GM23248 (cell line): ENCODE results near the gene IFT43. TPM values are rescaled to one million over a fixed set of nuclear protein-coding genes. Genes with fewer than 3 reads are reported as not detected.

Source experiments
- DNase-seq: peaks from one replicate; pipeline ENCODE4 v3.0.0-alpha.2; 2015
- H2AFZ ChIP-seq: fragments of 200-600 bp; sonication (generic); 2 replicates; pipeline ENCODE4 v1.6.1; 2016; ENCODE audit warnings: antibody characterized with exemption
- H3F3A ChIP-seq: fragments of 200-600 bp; sonication (generic); 2 replicates; pipeline ENCODE4 v1.6.1; 2016; ENCODE audit warnings: mild to moderate bottlenecking, antibody characterized with exemption, mixed run types; ENCODE audit not compliant: insufficient read depth
- H3K27ac ChIP-seq: fragments of 200-600 bp; sonication (generic); 2 replicates; pipeline ENCODE4 v1.5.1; 2016; ENCODE audit warnings: mild to moderate bottlenecking
- H3K27me3 ChIP-seq: fragments of 200-600 bp; sonication (generic); replicated peaks from 2 replicates; pipeline ENCODE4 v1.6.1; 2016; ENCODE audit warnings: mild to moderate bottlenecking; ENCODE audit not compliant: insufficient read depth
- H3K36me3 ChIP-seq: fragments of 200-600 bp; sonication (generic); 2 replicates; pipeline ENCODE4 v1.6.1; 2016; ENCODE audit warnings: low read depth, mild to moderate bottlenecking
- H3K4me1 ChIP-seq: fragments of 200-600 bp; sonication (generic); 2 replicates; pipeline ENCODE4 v1.6.1; 2016; ENCODE audit warnings: mild to moderate bottlenecking; ENCODE audit not compliant: insufficient read depth
- H3K4me2 ChIP-seq: fragments of 200-600 bp; sonication (generic); one replicate; pipeline ENCODE4 v1.6.1; 2016; ENCODE audit warnings: mild to moderate bottlenecking; ENCODE audit not compliant: unreplicated experiment
- H3K4me3 ChIP-seq: fragments of 200-600 bp; sonication (generic); 2 replicates; pipeline ENCODE4 v1.5.1; 2016; ENCODE audit warnings: mild to moderate bottlenecking
- H3K79me2 ChIP-seq: fragments of 200-600 bp; sonication (generic); 2 replicates; pipeline ENCODE4 v1.6.1; 2016; ENCODE audit warnings: mild to moderate bottlenecking; ENCODE audit not compliant: insufficient read depth
- H3K9ac ChIP-seq: fragments of 200-600 bp; sonication (generic); 2 replicates; pipeline ENCODE4 v1.6.1; 2016; ENCODE audit warnings: mild to moderate bottlenecking
- H3K9me2 ChIP-seq: fragments of 200-600 bp; sonication (generic); 2 replicates; pipeline ENCODE4 v1.6.1; 2016; ENCODE audit warnings: mixed run types, mild to moderate bottlenecking, moderate library complexity; ENCODE audit not compliant: insufficient read depth
- H3K9me3 ChIP-seq: fragments of 200-600 bp; sonication (generic); one replicate; pipeline ENCODE4 v1.6.1; 2017; ENCODE audit warnings: low read depth
- H4K20me1 ChIP-seq: fragments of 200-600 bp; sonication (generic); 2 replicates; pipeline ENCODE4 v1.6.0; 2016; ENCODE audit not compliant: insufficient read depth
- EZH2 ChIP-seq: fragments of 200-600 bp; sonication (generic); IDR thresholded peaks from 2 replicates; pipeline ENCODE4 v1.6.1; 2018; ENCODE audit warnings: antibody characterized with exemption, mild to moderate bottlenecking; ENCODE audit not compliant: insufficient read depth, poor library complexity, severe bottlenecking
- EZH2phosphoT487 ChIP-seq: fragments of 200-600 bp; sonication (generic); IDR thresholded peaks from 2 replicates; pipeline ENCODE4 v1.6.1; 2018; ENCODE audit warnings: antibody characterized with exemption, moderate library complexity, mild to moderate bottlenecking, low read depth; ENCODE audit not compliant: insufficient read depth
- WGBS, 2 experiments: methylation state at CpG; one replicate each; pipeline ENCODE4 v1.1.6; 2015 to 2017; ENCODE audit warnings: low lambda C conversion rate in 2 of 2, low coverage in 1 of 2; ENCODE audit errors: missing lambda C conversion rate in 2 of 2; 5-methylcytosine and 5-hydroxymethylcytosine counted together
- in situ Hi-C: fragments of 300-500 bp; cut with MboI; formaldehyde crosslinking; loops from 2 replicates; pipeline ENCODE4 v1.15.0; 2020
- polyA plus RNA-seq: library from polyadenylated mRNA; unstranded; fragments of >200 nt; fragmentation: Nextera tagmentation; extraction: Ambion mirVana; gene quantifications from 2 replicates; pipeline ENCODE4 v1.2.1, GENCODE V29; 2016
- total RNA-seq: library from RNA; depleted of rRNA; stranded (reverse); fragments of >200 nt; shearing (Covaris generic); gene quantifications from 2 replicates; pipeline ENCODE4 v1.2.3, GENCODE V29; 2014

Gene IFT43
- total and polyA plus RNA-seq, 2 experiments from 2014 or later = 41.4 to 67.9 TPM

DNA sequence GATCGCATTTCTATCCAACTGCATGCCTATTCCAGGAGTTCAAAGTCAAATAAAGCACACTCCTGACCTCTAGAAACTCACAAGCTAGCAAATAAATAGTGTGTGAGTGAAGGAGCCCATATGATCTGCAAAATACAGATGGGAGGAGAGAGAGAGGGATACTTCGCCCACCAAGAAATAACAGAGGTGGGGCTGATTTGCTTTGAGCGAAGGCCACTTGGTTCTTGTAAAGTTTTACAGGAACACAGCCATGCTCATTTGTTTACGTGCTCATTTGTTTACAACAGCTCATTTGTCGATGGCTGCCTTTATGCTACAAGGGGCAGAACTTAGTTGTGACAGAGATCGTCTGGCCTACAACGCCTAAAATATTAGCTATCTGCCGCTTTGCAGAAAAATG is 102.8 kb downstream of the IFT43 start:
- no peak overlapping the region for H2AFZ ChIP-seq
- H3F3A ChIP-seq = no peaks in the 10 kb centered on the region
- H4K20me1 ChIP-seq = no peaks in the 10 kb centered on the region
- DNase-seq = no peak
- H3K4me2 ChIP-seq = no peak overlapping the region
- H3K36me3 ChIP-seq = no peaks in the 10 kb centered on the region
- no peak for TF ChIP-seq EZH2
- TF ChIP-seq EZH2phosphoT487 = no peak
- H3K9me2 ChIP-seq = no peaks in the 10 kb centered on the region
- no peak overlapping the region for H3K9ac ChIP-seq
- H3K27me3 ChIP-seq = no peaks in the 10 kb centered on the region
- H3K79me2 ChIP-seq = no peaks in the 10 kb centered on the region
- H3K27ac ChIP-seq = no peak overlapping the region
- no peaks in the 10 kb centered on the region; the same call in 1 of the 2 replicates for H3K4me1 ChIP-seq
- in situ Hi-C loops = no loop called here
- WGBS, 2 experiments = 40 to 42% methylated on average over 8 of the region's 8 CpGs
- H3K4me3 ChIP-seq = no peak overlapping the region
- no peaks in the 10 kb centered on the region for H3K9me3 ChIP-seq

DNA sequence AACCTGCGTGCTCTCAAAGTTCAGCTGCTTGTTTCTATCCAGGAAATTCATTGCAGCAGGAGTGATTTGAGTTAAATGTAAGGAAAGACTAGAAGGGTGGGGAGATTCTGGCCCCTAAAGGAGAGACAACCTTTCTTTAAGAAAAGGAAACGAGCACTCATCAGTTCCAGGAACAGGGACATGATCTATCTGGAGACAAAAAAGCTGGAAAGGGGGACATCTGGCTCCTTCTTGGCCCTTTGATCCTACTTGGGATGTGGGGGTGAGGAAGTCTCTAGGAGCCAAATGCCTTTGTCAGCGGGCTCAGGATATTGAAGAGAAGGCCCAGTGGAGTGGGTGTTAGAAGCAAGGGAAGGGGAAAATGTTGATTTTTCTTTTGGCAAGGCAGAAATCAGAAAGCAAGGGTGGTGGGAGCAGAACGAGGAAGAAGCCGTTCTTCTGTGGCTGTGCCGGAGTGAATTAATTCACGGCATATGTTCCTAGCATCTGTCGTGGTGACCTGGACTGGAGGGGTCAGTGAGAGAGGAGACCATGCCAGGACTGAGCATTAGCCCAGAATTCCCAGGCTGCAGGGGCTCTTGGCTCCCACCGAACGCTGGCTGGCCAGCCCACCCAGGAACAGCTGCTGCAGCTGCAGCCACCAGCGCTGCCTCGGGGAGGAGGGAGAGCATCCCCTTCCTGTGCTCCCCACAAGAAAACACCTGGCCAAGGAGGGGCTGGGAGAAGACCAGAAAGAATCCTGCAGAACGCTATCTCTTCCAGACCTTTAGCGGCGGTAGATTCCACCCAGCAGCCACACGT is 103.4 kb downstream of the IFT43 start:
- H3K9me3 ChIP-seq = no peaks in the 10 kb centered on the region
- no peak overlapping the region for H2AFZ ChIP-seq
- no peaks in the 10 kb centered on the region for H3F3A ChIP-seq
- H3K79me2 ChIP-seq = no peaks in the 10 kb centered on the region
- H3K4me3 ChIP-seq = no peak overlapping the region
- DNase-seq = no peak
- H3K27ac ChIP-seq = no peak overlapping the region
- in situ Hi-C loops = no loop called here
- no peaks in the 10 kb centered on the region for H3K9me2 ChIP-seq
- no peaks in the 10 kb centered on the region for H3K27me3 ChIP-seq
- no peaks in the 10 kb centered on the region for H3K36me3 ChIP-seq
- WGBS, 2 experiments = 33 to 37% methylated on average over 15 to 16 of the region's 16 CpGs
- no peaks in the 10 kb centered on the region; the same call in 1 of the 2 replicates for H3K4me1 ChIP-seq
- TF ChIP-seq EZH2phosphoT487 (no peak), EZH2 (no peak)
- H4K20me1 ChIP-seq = no peaks in the 10 kb centered on the region
- no peak overlapping the region for H3K4me2 ChIP-seq
- no peak overlapping the region for H3K9ac ChIP-seq

DNA sequence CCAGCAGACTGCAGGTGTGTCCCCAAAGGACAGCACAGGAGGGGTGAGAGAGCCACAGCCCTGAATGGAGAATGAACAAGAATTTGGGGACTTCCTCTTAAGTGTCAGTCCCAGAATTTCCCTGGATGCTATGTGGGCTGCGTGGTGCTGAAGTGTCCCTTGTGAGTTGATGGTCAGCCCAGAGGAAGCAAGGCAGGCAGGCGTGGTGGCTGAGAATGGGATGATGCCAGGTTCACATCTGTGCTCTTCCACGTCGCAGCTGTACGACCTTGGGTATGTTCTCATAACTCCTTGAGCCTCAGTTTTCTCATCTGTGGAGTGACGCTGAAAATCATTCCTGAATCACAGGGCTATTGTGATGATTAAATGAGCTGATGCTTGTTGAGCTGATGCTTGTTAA is 104.0 kb downstream of the IFT43 start:
- H3K4me1 ChIP-seq = no peaks in the 10 kb centered on the region; the same call in 1 of the 2 replicates
- no peak for DNase-seq
- H2AFZ ChIP-seq = no peak overlapping the region
- H3K9ac ChIP-seq = no peak overlapping the region
- no peaks in the 10 kb centered on the region for H3K79me2 ChIP-seq
- TF ChIP-seq EZH2 = no peak
- no peak for TF ChIP-seq EZH2phosphoT487
- in situ Hi-C loops = no loop called here
- no peaks in the 10 kb centered on the region for H4K20me1 ChIP-seq
- 33 to 34% methylated on average over 6 of the region's 6 CpGs for WGBS, 2 experiments
- no peak overlapping the region for H3K27ac ChIP-seq
- H3K9me2 ChIP-seq = no peaks in the 10 kb centered on the region
- no peaks in the 10 kb centered on the region for H3K36me3 ChIP-seq
- H3K27me3 ChIP-seq = no peaks in the 10 kb centered on the region
- H3F3A ChIP-seq = no peaks in the 10 kb centered on the region
- no peak overlapping the region for H3K4me2 ChIP-seq
- no peak overlapping the region for H3K4me3 ChIP-seq
- no peaks in the 10 kb centered on the region for H3K9me3 ChIP-seq

DNA sequence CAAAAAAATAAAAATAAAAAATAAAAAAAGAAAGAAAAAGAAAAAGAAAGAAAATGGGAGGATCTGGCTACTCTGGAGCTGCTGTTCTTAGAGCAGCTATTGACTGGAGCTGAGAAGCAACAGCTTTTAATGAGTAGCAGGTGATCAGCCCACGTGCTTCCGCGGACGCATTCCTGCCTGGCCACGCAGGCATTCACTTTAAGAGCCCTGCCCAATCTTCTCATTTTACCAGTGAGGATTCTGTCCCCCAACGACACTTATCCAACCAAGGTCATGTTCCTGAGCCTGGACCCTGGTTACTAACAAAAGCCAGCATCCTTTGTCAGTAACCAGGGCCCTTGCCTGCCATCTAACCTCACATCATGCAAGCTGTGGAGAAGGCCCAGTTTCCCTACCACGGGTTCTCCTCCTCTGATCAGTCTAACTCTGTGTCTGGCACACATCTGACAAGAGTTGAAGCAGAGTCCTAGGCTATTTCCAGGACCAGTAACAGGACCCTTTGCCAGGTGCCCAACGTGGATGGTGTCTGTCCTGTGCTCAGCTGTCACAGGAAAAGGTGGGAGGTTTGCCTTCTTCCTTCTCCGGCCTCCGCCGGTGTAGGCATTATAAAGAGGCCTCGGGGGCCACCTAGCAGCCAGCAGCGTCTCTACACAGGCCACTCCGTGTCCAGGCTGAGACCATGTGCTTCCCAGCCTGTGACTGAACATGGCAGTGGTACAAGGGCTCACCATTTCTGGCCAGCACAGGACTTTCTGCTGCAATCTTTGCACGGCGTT is 105.2 kb downstream of the IFT43 start:
- Histone ChIP-seq H3F3A (no peaks in the 10 kb centered on the region), H3K9ac (no peak overlapping the region), H3K9me3 (no peaks in the 10 kb centered on the region), H3K9me2 (no peaks in the 10 kb centered on the region), H3K27me3 (no peaks in the 10 kb centered on the region), H2AFZ (peak overlapping the region; percentile 67), H3K4me2 (peak overlapping the region; percentile 13), H3K79me2 (no peaks in the 10 kb centered on the region), H3K4me1 (no peaks in the 10 kb centered on the region; the same call in 1 of the 2 replicates), H4K20me1 (no peaks in the 10 kb centered on the region), H3K36me3 (no peaks in the 10 kb centered on the region), H3K27ac (no peak overlapping the region), H3K4me3 (no peak overlapping the region)
- in situ Hi-C loops = no loop called here
- DNase-seq = peak; percentile 74
- WGBS, 2 experiments = 6 to 8% methylated on average over 16 of the region's 16 CpGs
- no peak for TF ChIP-seq EZH2
- TF ChIP-seq EZH2phosphoT487 = no peak
